ENCODE results near the gene MBOAT7.
"Not testable (repeated sequence)": the region's sequence is repeated elsewhere in the genome, so short reads cannot be mapped to it uniquely, and the experiment has no call there.

MBOAT7 gene

DNA sequence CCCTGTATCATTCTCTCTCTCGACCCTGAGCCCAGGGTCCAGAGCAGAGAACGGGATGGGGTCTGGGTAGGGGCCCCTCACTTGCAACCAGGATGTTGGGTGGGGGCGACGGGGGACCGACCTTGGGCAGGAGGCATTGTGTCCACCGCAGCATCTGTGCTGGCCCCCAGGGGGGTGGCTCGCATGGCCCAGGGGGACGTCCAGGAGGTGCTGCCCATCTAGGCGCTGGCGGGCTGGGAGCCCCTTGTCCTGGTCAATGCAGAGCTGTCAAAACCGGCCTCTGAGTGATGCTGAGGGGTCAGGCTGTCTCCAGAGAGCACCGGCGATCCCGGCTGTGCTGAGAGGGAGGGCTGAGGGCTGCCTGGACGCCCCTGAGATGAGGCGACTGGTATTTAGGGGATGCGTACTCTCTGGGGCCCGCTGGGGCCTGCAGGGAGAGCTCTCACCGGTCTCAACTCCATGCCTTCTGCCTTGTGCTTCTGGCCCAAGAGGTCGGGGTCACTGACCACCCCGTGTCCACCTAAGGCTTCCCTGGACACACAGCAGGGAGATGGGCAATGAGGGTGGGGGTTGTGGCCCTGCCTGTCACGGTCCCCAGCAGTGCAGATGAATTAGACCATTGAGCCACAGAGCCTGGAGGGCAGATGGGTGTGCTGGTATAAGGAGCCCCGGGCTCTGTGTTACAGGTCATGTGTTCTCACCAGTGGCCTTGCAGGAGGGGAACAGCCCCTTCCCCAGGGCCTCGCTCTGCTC lies 19.9 kb upstream of the MBOAT7 start:
- peak; percentile 57 for DNase-seq (ENCODE audit: low read depth)

DNA sequence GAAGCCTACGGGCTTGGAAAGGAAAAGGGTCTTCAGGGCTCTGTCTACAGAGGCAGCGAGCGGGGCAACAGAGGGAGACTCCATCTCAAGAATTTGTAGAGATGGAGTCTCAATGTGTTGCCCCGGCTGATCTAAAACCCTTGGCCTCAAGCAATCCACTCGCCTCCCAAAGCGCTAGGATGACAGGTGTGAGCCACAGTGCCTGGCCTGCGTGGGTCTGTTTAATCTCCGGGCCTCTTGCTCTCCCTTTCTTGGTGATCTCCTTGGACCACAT lies 19.3 kb upstream of the MBOAT7 start:
- DNase-seq (ENCODE audit: low read depth): peak; percentile 64

DNA sequence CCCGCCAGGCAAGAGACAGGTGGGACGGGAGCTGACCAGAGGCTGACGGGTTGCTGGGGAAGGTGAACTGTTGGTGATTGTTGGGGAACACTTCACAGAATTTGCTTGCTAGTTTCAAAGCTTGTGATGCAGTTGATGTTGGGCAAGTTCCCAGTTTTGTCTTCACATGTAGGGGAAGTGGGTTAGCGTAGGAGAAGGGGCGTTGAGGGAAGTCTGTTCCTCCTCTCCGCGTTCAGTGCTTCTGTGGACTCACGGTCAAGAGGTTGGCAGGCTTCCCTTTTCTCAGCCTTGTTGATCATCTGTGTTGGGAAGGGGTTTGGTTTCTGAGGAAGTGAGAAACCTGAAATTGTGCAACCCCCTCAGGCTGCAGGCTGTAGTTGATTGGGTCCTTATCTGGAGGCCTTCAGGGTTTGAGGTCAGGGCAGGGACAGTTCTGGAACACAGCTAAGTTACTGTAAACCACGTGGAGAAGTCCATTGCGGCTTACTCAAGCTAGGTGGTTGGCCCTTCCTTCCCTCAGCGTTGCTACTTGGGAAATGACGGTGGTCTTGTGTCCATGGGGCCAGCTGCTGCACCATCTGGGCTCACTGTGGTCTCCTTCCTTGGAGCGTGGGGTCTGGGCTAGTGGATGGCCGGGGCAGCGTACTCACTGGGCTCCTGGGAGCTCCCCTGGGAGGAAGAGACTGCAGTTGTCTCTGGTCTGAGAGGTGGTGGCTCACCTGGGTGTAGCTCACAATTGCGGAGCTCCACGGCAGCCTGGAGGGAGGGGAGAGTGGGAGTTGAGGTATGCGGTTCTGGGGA lies 18.8 kb upstream of the MBOAT7 start:
- peak; percentile 64 for DNase-seq (ENCODE audit: low read depth)

DNA sequence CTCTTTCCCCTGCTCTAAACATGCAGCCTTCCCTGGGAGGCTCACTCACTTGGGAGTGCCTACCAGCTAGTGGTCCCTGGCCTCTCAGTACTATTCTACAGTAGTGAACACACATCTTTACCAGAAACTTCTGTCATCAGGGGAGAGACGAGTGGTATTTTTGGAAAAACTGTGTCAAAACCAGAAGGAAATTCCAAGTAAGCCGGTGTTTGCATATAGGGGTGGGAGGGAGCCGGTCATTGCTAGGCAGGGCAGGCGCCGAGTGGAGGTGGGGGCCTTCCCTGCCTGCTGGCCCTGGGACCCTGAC lies 18.2 kb upstream of the MBOAT7 start:
- DNase-seq (ENCODE audit: low read depth): no peak

DNA sequence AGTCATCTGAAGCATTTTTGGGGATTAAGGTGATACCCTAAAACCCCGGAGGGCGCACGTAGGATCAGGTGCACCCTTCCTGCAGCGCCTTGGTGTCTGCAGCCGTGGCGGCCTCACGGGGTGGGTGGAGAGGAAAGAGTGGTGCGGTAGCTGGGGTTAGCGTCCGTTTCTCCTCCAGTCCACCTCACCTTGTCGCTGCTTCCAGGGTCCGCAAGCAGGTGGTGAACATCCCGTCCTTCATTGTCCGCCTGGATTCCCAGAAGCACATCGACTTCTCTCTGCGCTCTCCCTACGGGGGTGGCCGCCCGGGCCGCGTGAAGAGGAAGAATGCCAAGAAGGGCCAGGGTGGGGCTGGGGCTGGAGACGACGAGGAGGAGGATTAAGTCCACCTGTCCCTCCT lies 17.8 kb upstream of the MBOAT7 start:
- DNase-seq (ENCODE audit: low read depth): not testable (repeated sequence)

DNA sequence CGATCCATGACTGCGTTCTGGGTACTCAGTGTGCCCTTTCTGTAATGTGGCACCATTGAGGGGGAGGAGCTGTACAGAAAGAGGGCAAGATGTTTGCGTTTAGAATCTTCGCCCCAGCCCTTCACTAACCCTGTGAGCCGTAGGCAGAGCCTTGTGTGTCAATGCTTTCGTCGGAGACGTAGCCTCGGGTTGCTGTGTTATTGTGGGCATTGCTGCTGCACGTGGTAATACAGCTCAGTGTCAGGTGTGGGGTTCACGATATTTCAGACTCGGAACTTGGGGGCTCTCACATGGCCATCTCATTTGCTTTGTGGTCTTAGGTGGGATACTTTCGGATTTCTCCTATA lies 17.4 kb upstream of the MBOAT7 start:
- no peak for DNase-seq (ENCODE audit: low read depth)

DNA sequence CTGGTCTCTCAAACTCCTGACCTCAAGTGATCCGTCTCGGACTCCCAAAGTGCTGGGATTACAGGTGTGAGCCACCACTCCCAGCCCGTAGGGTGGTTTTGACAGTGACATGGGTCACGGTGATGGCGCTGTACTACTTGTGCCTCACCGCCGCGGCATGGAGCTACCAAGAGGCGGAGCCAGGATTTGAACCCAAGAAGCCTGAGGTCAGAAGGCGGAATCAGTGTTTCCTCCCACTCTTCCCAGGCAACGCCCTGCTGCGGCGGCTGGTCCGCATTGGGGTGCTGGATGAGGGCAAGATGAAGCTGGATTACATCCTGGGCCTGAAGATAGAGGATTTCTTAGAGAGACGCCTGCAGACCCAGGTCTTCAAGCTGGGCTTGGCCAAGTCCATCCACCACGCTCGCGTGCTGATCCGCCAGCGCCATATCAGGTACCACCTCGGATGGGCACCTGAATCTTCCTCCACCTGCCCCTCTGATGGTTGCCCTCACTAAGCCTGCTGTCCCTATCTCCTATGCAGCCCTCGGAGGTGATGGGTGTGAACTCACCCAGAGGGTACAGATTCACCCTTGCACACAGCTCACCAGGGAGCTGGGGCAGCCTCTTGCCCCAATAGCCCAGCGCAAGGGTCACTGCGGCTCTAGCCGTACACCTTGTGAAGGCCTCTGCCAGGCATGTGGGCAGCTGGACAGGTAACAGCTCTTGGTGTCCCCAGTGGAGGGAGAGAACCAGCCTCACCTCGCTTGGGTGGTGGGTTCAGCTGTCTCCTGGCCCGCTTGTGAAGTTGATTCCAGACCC lies 16.9 kb upstream of the MBOAT7 start:
- no peak for DNase-seq (ENCODE audit: low read depth)

DNA sequence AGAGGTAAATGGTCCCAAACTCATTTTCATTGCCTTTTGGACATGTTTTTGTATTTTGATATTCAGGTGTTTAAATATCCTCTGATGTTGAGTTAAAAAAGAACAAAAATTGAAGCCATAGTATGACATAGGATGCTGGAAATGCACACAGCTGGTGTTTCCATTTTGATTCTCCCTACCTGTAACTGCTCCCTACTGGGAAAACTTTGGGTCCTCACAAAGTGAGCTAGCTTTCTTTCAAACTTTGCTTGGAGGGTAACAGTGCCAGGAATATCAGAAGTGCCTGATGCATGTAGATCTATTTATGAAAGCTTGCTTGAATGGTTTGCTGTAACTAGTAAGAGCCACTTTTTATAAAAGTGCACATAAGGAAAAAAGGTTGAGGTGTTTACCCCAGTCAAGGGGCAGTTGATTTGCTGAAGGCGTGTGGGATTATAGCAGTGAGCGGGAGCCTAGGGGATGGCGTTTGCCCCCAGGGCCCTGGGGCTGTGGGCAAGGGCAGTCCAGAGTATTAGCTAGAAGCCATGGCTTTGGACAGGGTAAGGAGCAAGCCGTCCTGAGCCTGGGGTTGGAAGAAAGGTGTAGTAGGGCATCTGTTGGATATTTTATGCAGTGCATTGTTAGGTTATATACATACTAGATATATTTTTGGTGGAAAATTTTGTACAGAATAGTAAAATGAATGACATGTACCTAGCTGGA lies 15.5 kb upstream of the MBOAT7 start:
- DNase-seq (ENCODE audit: low read depth): no peak

DNA sequence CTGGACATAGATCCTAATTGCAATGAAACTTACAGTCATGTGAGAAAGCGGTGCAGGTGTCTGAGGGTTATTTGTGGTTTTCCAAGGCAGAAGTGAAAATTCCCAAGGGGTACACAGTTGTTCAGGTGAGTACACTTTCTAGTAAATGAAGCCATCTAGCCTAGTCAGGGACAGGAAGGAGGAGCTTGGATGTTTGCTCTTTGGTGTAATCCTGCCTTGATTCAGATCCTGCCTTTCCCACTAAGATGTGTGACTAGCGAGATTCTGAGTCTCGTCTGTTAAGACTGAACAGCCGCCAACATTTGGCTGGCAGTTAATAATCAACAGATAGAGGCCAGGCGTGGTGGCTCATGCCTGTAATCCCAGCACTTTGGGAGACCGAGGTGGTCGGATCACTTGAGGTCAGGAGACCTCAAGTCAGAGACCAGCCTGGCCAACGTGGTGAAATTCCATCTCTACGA lies 13.8 kb upstream of the MBOAT7 start:
- DNase-seq (ENCODE audit: low read depth): no peak

DNA sequence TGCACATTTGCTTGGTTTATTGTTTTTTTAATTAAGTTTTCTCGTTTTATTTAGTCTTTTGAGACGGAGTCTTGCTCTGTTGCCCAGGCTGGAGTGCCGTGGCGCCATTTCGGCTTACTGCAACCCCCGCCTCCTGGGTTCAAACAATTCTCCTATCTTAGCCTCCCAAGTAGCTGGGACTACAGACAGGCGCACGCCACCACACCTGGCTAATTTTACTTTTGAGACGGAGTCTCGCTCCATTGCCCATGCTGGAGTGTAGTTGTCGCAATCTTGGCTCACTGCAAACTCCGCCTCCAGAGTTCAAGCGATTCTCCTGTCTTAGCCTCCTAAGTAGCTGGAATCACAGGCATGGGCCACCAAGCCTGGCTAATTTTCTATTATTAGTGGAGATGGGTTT lies 12.6 kb upstream of the MBOAT7 start:
- DNase-seq (ENCODE audit: low read depth): no peak

DNA sequence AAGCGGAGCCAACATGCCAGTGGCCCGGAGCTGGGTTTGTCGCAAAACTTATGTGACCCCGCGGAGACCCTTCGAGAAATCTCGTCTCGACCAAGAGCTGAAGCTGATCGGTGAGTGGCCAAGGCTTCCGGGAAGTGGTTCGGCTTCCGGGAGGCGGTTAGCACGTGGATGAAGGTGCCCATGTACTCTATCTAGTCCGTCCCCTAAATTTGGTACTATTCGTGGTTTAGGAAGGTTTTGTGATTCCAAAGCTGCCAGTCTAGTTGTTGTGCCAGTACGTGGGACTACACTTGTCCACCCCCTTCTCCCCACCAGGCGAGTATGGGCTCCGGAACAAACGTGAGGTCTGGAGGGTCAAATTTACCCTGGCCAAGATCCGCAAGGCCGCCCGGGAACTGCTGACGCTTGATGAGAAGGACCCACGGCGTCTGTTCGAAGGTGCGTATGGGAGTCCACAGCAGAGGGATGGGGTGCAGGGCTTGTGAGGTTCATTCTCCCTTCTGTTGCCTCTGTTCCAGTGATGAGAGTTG lies 11.9 kb upstream of the MBOAT7 start:
- DNase-seq (ENCODE audit: low read depth): no peak

DNA sequence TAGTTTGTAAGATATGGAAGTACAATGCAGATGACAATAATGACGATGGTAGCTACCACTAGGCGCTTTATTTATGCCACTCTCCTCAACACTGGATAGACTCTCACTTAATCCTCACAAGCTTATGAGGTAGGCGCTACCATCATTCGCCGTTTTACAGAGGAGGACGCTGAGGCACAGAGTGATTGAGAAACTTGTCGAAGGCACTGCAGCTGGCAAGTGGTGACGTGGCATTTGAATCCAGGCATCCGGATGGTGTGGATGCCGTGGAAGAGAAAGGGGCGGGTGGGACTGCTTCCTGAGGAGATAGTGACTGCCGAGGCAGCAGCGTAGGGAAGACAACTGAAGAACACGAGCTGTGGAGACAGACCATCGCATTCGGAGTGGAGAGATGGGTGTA lies 10.0 kb upstream of the MBOAT7 start:
- no peak for DNase-seq (ENCODE audit: low read depth)

DNA sequence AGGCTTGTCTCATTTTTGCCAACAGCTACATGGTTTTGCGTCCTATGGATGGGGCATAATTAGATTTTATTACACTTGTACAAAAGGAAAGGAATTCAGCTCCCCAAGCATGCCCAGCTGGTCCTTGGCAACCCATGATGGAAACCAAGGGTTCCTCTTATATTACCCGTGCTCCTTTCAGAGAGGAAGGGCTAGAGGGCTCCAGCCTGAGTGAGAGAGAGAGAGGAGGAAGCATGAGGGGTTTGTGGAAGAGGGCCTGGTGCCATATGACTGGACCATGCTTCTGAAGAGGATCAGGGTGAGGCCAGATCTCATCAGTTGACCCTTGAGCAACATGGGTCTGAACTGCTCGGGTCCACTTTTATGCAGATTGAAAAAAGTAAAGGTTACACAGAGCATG lies 7.7 kb upstream of the MBOAT7 start:
- DNase-seq (ENCODE audit: low read depth): no peak

DNA sequence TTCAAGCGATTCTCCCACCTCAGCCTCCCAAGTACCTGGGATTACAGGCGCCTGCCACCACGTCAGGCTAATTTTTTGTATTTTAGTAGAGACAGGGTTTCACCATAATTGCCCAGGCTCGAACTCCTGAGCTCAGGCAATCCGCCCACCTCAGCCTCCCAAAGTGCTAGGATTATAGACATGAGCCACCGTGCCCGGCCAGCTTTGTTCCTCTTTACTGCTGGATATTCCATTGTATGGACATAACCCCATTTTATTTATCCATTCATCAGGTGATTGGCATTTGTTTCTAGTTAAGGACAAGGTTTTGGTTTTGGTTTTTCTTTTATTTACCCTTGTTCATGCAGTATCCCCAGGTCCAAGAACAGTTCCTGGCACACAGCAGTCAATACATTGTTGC lies 7.2 kb upstream of the MBOAT7 start:
- DNase-seq (ENCODE audit: low read depth): no peak

DNA sequence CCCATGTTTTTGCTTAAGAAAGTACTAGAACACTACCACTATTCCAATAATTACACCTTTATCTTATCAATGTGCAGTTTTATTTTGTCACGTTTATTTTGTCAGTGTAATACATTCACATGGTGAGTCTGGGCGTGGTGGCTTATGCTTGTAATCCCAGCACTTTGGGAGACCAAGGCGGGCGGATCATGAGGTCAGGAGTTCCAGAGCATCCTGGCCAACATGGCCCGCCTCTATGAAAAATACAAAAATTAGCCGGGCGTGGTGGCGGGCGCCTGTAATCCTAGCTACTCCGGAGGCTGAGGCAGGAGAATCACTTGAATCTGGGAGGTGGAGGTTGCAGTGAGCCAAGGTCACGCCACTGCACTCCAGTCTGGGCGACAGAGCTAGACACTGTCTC lies 5.1 kb upstream of the MBOAT7 start:
- not testable (repeated sequence) for DNase-seq (ENCODE audit: low read depth)

DNA sequence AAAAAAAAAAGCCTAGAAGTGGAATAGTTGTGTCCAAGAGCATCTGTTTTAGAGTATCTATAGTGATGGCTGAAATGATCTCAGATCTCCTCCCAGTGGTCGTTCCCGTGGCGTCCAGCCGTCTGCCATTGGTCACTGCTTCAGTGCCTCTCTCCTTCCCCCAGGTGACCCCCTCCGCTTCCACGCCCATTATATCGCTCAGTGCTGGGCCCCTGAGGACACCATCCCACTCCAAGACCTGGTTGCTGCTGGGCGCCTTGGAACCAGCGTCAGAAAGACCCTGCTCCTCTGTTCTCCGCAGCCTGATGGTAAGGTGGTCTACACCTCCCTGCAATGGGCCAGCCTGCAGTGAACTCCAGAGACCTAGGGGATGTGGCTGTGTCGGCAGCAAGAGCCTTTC lies 3.6 kb upstream of the MBOAT7 start:
- DNase-seq (ENCODE audit: low read depth): no peak

DNA sequence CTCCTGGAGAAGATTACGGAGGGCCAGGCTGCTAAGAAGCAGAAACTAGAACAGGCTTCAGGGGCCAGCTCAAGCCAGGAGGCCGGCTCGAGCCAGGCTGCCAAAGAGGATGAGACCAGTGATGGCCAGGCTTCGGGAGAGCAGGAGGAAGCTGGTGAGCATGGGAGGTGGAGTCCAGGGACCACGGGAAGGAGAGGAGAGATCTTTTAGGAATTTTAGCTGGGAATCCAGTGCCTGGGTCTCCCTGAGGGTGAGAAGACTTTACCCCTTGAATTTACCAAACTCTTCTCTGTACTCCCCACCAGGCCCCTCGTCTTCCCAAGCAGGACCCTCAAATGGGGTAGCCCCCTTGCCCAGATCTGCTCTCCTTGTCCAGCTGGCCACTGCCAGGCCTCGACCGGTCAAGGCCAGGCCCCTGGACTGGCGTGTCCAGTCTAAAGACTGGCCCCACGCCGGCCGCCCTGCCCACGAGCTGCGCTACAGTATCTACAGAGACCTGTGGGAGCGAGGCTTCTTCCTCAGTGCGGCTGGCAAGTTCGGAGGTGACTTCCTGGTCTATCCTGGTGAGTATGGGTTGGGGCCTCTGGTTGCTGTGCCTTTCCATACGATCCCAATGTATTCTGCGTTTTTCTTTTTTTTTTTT lies 2.6 kb upstream of the MBOAT7 start:
- peak; percentile 49 for DNase-seq (ENCODE audit: low read depth)

DNA sequence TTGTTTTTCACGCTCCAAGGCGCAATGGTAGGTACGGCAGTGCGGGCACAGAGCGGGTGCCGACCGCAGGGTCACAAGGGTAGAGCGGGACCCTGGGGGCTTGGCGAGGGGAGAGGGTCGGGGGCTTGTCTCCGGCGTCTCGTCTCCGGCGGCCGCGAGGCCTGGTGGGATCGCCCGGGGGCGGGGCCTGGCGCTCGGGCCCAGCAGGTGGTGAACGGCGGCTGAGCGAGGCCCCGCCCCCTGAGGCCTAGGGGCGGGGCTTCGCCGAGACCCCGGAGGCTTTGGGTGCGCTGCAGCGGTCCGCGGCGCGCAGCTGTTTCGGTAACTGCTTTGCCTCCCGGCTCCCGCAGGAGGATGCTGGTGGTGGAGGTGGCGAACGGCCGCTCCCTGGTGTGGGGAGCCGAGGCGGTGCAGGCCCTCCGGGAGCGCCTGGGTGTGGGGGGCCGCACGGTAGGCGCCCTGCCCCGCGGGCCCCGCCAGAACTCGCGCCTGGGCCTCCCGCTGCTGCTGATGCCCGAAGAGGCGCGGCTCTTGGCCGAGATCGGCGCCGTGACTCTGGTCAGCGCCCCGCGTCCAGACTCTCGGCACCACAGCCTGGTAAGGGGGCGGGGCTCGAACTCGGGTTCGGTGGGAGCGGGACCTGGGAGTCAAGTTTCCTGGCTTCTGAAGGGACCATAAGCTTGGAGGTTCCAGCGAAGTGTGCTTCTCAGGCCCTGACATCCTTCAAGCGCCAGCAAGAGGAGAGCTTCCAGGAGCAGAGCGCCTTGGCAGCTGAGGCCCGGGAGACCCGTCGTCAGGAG lies 1.8 kb upstream of the MBOAT7 start, which contains the start of gene TSEN34:
TSEN34 (plus strand) TSS at position 298 of the 800 bp plus-strand sequence; CDS start at position 355, 57 bp downstream.
- DNase-seq (ENCODE audit: low read depth): peak; percentile 78

DNA sequence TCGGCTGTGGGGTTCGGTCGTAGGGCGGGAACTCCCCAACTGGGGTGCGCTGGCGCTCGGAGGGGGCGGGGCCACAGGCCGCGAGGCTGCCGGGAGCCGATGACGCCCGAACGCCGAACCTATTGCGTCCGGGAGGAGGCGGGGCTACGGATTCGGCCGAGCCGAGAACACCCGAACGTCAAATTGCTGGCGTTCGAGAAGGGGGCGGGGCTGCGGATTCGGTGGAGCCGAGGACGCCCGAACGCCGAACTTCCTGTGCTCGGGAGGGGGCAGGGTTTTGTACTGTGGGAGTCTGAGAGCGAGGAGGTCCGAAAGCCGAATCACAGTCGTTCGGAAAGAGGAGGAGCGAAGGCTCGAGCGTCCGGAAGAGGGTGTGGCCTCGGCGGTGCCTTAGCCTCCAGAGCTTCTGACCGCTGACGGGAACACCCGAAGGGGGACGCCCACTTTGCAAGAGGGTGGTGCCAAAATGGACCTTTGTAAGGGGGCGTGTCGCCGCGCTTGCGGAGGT lies 1.2 kb upstream of the MBOAT7 start:
- peak; percentile 99 for DNase-seq (ENCODE audit: low read depth)

DNA sequence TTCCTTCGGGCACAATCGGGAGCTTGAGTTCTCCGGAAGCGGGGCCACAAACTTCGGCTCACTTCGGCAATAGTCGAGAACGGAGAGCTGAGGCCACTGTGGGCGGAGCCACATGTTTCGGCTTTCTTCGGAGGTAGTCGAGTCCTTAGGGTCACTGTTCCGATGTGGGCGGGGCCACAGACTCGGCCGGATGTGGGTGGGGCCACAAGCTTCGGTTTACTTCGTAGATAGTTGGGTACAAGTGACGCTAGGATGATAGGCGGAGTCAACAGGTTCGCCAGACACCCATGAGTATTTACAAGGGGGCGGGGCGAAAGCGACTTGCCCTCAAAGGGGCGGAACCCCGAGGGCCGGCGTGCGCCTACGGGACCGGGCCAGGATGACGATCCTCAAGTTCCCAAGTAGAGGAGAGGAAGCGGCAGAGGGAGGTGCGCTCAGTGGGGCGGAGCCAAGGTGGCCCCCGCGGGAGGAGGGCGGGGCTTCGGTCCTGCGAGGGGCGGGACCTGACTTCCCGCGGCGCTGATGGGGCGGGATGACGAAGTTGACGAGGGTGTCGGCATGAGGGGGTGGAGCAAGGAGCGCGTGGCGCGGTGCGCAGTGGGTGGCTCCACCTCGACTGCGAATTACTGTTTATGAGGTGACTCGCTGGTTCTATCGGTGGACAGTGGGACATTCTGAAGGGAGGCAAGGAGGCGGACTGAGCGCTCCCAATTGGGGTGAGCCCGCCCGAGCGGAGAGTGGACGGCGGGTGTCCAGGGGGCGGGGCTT lies 539 bp upstream of the MBOAT7 start:
- peak; percentile 100 for DNase-seq (ENCODE audit: low read depth)
